Mesendoderm (in vitro differentiated cells): Measurements from ENCODE around the gene PRKG2.
"Not testable (repeated sequence)": the region's sequence is repeated elsewhere in the genome, so short reads cannot be mapped to it uniquely, and the experiment has no call there.

Experiments
- DNase-seq: peaks from one replicate; pipeline ENCODE4 v3.0.0; 2013
- H2AK5ac ChIP-seq: 2 replicates; pipeline ENCODE4 v1.6.1; 2013; ENCODE audit warnings: low read length, inconsistent platforms
- H2BK120ac ChIP-seq: 2 replicates; pipeline ENCODE4 v1.6.1; 2013; ENCODE audit warnings: low read depth, mild to moderate bottlenecking, low read length, moderate library complexity, mixed read lengths
- H2BK15ac ChIP-seq: replicated peaks from 2 replicates; pipeline ENCODE4 v1.6.1; 2013; ENCODE audit warnings: low read depth, mild to moderate bottlenecking, moderate library complexity
- H2BK5ac ChIP-seq: 2 replicates; pipeline ENCODE4 v1.6.1; 2013; ENCODE audit warnings: low read length, inconsistent platforms
- H3K18ac ChIP-seq: 2 replicates; pipeline ENCODE4 v1.6.1; 2013; ENCODE audit warnings: mild to moderate bottlenecking, low read length, mixed read lengths
- H3K23ac ChIP-seq: one replicate; pipeline ENCODE4 v1.6.1; 2013; ENCODE audit warnings: low read length
- H3K27ac ChIP-seq: 2 replicates; pipeline ENCODE4 v1.5.1; 2013; ENCODE audit warnings: low read depth, mild to moderate bottlenecking, inconsistent platforms, low read length, moderate library complexity
- H3K27me3 ChIP-seq: 2 replicates; pipeline ENCODE4 v1.6.1; 2013; ENCODE audit warnings: low read length, control low read depth, mild to moderate bottlenecking, inconsistent platforms; ENCODE audit not compliant: insufficient read depth, poor library complexity
- H3K36me3 ChIP-seq: 2 replicates; pipeline ENCODE4 v1.6.1; 2013; ENCODE audit warnings: low read length, inconsistent platforms; ENCODE audit not compliant: control insufficient read depth, insufficient read depth
- H3K4ac ChIP-seq: one replicate; pipeline ENCODE4 v1.6.1; 2013; ENCODE audit warnings: low read depth, mild to moderate bottlenecking, low read length, moderate library complexity
- H3K4me1 ChIP-seq: 2 replicates; pipeline ENCODE4 v1.6.1; 2013; ENCODE audit warnings: low read depth, low read length, inconsistent platforms; ENCODE audit not compliant: control insufficient read depth
- H3K4me2 ChIP-seq: 2 replicates; pipeline ENCODE4 v1.6.1; 2013; ENCODE audit warnings: low read length
- H3K4me3 ChIP-seq: 2 replicates; pipeline ENCODE4 v1.5.1; 2013; ENCODE audit warnings: mild to moderate bottlenecking, low read length
- H3K56ac ChIP-seq: one replicate; pipeline ENCODE4 v1.6.1; 2013; ENCODE audit warnings: low read length
- H3K79me1 ChIP-seq: 2 replicates; pipeline ENCODE4 v1.6.1; 2013; ENCODE audit warnings: low read length, inconsistent platforms
- H3K79me2 ChIP-seq: 2 replicates; pipeline ENCODE4 v1.6.1; 2013; ENCODE audit warnings: mild to moderate bottlenecking, low read length; ENCODE audit not compliant: control insufficient read depth, insufficient read depth
- H3K9ac ChIP-seq: 2 replicates; pipeline ENCODE4 v1.6.1; 2013; ENCODE audit warnings: low read length, inconsistent platforms
- H4K5ac ChIP-seq: one replicate; pipeline ENCODE4 v1.6.1; 2013; ENCODE audit warnings: low read length
- H4K8ac ChIP-seq: one replicate; pipeline ENCODE4 v1.6.1; 2013; ENCODE audit warnings: low read depth, mild to moderate bottlenecking, control low read depth, low read length, moderate library complexity
- WGBS: extraction: QIAGEN DNeasy Blood & Tissue Kit; methylation state at CpG from one replicate; pipeline ENCODE4 v1.1.7; 2013; ENCODE audit warnings: low lambda C conversion rate, missing lambda C conversion rate; ENCODE audit not compliant: insufficient coverage; ENCODE audit errors: extremely low coverage; 5-methylcytosine and 5-hydroxymethylcytosine counted together

PRKG2 gene

GRCh38 chr4:81164623-81165416, 50.2 kb downstream of the PRKG2 start:
- H3K4ac ChIP-seq, result no peak overlapping the region
- no peak overlapping the region for H3K27ac ChIP-seq
- H3K4me2 ChIP-seq, result no peak overlapping the region
- peak overlapping the region; percentile 61 for H4K5ac ChIP-seq
- H3K27me3 ChIP-seq, result no peaks in the 10 kb centered on the region
- WGBS, result no CpG with 5 or more reads among the region's 7 CpGs
- H3K4me3 ChIP-seq, result no peak overlapping the region
- H3K9ac ChIP-seq, result no peak overlapping the region
- no peak overlapping the region for H3K23ac ChIP-seq
- H3K36me3 ChIP-seq, result no peaks in the 10 kb centered on the region
- H3K4me1 ChIP-seq, result peaks cover 4% of the 10 kb centered on the region
- no peak overlapping the region for H2AK5ac ChIP-seq
- H3K56ac ChIP-seq, result no peak overlapping the region
- no peak overlapping the region for H3K18ac ChIP-seq
- no peak overlapping the region for H2BK120ac ChIP-seq
- DNase-seq, result no peak
- H4K8ac ChIP-seq, result no peak overlapping the region
- no peak overlapping the region for H2BK5ac ChIP-seq
- no peak overlapping the region for H2BK15ac ChIP-seq
- H3K79me2 ChIP-seq, result no peaks in the 10 kb centered on the region
- no peaks in the 10 kb centered on the region for H3K79me1 ChIP-seq

GRCh38 chr4:81164126-81164525, 50.9 kb downstream of the PRKG2 start:
- no CpG with 5 or more reads among the region's 3 CpGs for WGBS
- H3K27me3 ChIP-seq, result no peaks in the 10 kb centered on the region

GRCh38 chr4:81162752-81163458, 52.1 kb downstream of the PRKG2 start:
- Histone ChIP-seq H3K27ac (no peak overlapping the region), H4K8ac (no peak overlapping the region), H3K23ac (no peak overlapping the region), H3K9ac (no peak overlapping the region), H3K18ac (no peak overlapping the region), H3K79me1 (no peaks in the 10 kb centered on the region), H4K5ac (no peak overlapping the region), H3K4me1 (peaks cover 3% of the 10 kb centered on the region), H3K4ac (no peak overlapping the region), H3K36me3 (no peaks in the 10 kb centered on the region), H3K79me2 (no peaks in the 10 kb centered on the region), H3K4me3 (no peak overlapping the region), H2BK5ac (no peak overlapping the region), H2BK120ac (no peak overlapping the region), H3K27me3 (no peaks in the 10 kb centered on the region), H2AK5ac (no peak overlapping the region), H2BK15ac (no peak overlapping the region), H3K4me2 (no peak overlapping the region), H3K56ac (no peak overlapping the region)
- no CpG with 5 or more reads among the region's 4 CpGs for WGBS
- DNase-seq, result no peak

More at GRCh38 chr4:81164126-81164525, 50.9 kb downstream of the PRKG2 start:
- H2BK120ac ChIP-seq, result no peak overlapping the region
- no peak overlapping the region for H2AK5ac ChIP-seq
- H3K27ac ChIP-seq, result no peak overlapping the region
- H3K4ac ChIP-seq, result no peak overlapping the region
- no peak for DNase-seq
- no peak overlapping the region for H2BK15ac ChIP-seq
- no peak overlapping the region for H3K23ac ChIP-seq
- no peak overlapping the region for H3K56ac ChIP-seq
- no peaks in the 10 kb centered on the region for H3K79me1 ChIP-seq
- no peaks in the 10 kb centered on the region for H3K36me3 ChIP-seq
- no peak overlapping the region for H3K4me2 ChIP-seq
- no peak overlapping the region for H3K18ac ChIP-seq
- no peak overlapping the region for H4K8ac ChIP-seq
- no peak overlapping the region for H3K9ac ChIP-seq
- no peak overlapping the region for H3K4me3 ChIP-seq
- H3K79me2 ChIP-seq, result no peaks in the 10 kb centered on the region
- no peak overlapping the region for H2BK5ac ChIP-seq
- H4K5ac ChIP-seq, result no peak overlapping the region
- peaks cover 4% of the 10 kb centered on the region for H3K4me1 ChIP-seq

GRCh38 chr4:81153714-81154323, 61.2 kb downstream of the PRKG2 start:
- not testable (repeated sequence) for H3K23ac ChIP-seq, H3K27me3 ChIP-seq, H4K5ac ChIP-seq, H2BK120ac ChIP-seq, H2BK5ac ChIP-seq, H2AK5ac ChIP-seq, H3K36me3 ChIP-seq, H2BK15ac ChIP-seq, H3K4me2 ChIP-seq, H3K18ac ChIP-seq, H3K27ac ChIP-seq, H3K4me1 ChIP-seq, H3K4me3 ChIP-seq, H3K79me1 ChIP-seq, H3K4ac ChIP-seq, H3K79me2 ChIP-seq
- WGBS, result no CpG with 5 or more reads among the region's 30 CpGs
- H3K56ac ChIP-seq, result peak overlapping the region; percentile 67
- peak overlapping the region; percentile 45 for H3K9ac ChIP-seq
- peak overlapping the region; percentile 39 for H4K8ac ChIP-seq
- peak; percentile 20 for DNase-seq

- no CpG with 5 or more reads among the region's 1 CpG for WGBS
- no peak overlapping the region for H3K56ac ChIP-seq
- H3K18ac ChIP-seq, result no peak overlapping the region
- no peak overlapping the region for H2BK120ac ChIP-seq
- no peak for DNase-seq
- H2BK5ac ChIP-seq, result no peak overlapping the region
- H3K23ac ChIP-seq, result no peak overlapping the region
- no peak overlapping the region for H4K8ac ChIP-seq
- no peak overlapping the region for H3K9ac ChIP-seq
- H3K79me2 ChIP-seq, result no peaks in the 10 kb centered on the region
- H3K4me1 ChIP-seq, result no peaks in the 10 kb centered on the region
- no peak overlapping the region for H2BK15ac ChIP-seq
- no peak overlapping the region for H3K4ac ChIP-seq
- H3K27me3 ChIP-seq, result no peaks in the 10 kb centered on the region
- H2AK5ac ChIP-seq, result no peak overlapping the region
- no peak overlapping the region for H3K27ac ChIP-seq
- no peak overlapping the region for H3K4me2 ChIP-seq
- no peak overlapping the region for H4K5ac ChIP-seq
- no peaks in the 10 kb centered on the region for H3K79me1 ChIP-seq
- no peak overlapping the region for H3K4me3 ChIP-seq
- no peaks in the 10 kb centered on the region for H3K36me3 ChIP-seq
Measured at GRCh38 chr4:81152839-81153713, 61.9 kb downstream of the PRKG2 start.
